Fibroblast of skin of back (primary cell): Measurements from ENCODE around the gene TBXAS1.

Experiments
- DNase-seq: peaks from one replicate; pipeline ENCODE4 v3.0.0-alpha.2; 2013

The TBXAS1 gene

DNA sequence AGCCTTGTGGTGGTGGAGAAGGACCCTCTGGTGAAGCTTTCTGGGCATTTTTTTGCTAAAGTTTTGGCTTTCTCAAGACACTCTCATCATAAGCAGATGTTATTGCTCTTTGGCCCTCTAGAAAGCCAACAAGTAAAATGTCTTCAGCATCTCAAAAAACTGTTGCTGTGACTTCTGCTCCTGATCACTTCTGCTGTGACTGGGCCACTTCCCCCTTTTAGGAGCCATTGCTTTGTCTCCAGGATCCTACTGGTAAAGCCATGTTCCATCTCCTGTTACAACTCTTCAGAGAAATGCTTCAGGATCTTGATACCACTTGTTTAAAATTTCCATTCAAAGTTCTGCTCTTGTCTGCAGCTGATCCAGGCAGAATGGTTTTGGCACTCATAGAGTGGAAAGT lies 222.8 kb downstream of the TBXAS1 start:
- no peak for DNase-seq

DNA sequence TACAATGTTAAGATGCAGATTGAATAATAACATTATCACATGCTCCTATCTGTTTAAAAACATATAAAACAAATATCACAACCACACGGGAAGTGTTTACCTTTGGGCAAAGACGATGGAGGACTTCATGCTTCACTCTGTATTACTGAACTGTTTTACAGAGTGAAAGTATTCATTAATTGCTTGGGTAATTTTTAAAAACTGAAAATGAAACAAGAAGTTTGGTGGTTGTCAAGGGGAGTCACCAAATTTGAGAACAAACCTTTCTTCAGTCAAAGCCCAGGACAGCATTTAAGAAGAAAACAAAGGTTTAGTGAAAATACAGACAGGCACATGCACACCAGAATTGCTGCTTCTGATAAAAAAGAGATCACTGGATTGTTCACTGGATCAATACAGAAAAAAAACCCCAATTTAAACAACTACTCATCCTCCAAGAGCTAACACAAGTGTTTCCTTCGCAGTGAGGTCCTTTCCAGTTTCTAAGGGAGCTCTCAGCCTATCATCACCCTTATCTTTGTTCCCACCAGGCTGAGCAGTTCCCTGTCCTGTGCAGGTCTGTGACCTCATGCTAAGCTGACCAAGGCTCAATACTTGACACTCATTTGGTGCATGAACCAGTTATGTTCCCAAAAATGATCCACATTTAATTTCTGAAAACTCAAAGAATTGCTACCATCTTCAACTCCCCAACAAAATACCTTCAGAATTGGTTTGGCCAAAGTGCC lies 224.9 kb downstream of the TBXAS1 start:
- no peak for DNase-seq

GRCh38 chr7:140054751-140055150 lies 225.7 kb downstream of the TBXAS1 start:
- DNase-seq: no peak

GRCh38 chr7:140055833-140056232 lies 226.8 kb downstream of the TBXAS1 start:
- DNase-seq: no peak

DNA sequence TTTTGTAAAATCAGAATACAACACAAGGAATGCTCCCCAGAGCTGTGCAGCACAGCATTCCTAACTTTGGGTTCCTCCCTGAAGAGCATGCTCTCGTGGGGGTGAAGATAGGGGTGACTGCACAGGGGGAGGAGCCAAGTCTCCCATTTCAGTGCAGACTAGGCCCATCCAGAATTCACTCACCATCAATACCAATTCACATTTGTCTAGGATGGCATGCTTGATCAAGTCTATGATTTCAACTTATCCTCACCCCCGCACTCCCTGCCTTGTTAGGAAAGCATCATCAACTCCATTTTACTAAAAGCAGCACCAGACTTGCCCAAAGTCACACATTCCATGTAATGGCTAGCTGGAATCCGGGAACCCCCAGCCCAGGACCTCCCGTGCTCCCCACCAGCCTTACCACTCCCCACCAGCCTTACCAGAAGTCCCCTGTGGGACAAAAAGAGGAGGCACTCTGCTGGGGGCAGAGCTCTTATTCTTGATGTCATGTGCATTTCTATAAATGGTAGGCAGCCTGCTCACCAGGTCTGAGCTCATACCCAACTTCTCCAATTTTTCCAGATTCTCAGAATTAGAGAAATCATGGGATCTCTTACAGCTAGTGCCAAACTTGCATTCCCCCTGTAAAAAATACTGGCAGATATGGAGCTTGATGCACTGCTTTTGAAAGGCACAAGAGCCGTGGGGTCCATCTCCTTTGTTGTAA lies 227.5 kb downstream of the TBXAS1 start:
- no peak for DNase-seq

GRCh38 chr7:140057143-140057535 lies 228.1 kb downstream of the TBXAS1 start:
- no peak for DNase-seq

DNA sequence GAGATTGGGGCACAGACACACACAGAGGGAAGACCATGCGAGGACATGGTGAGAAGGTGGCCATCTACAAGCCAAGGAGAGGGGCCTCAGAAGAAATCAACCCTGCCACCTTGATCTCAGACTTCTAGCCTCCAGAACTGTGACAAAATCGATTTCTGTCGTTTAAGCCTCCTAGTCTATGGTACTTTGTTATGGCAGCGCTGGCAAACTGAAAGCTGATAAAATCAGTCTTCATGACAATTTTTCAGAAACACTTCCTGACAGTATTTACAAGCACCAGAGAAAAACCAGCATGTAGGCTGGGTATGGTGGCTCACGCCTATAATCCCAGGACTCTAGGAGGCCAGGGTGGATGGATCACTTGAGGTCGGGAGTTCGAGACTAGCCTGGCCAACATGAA lies 229.5 kb downstream of the TBXAS1 start:
- no peak for DNase-seq

GRCh38 chr7:140059273-140060242 lies 230.5 kb downstream of the TBXAS1 start:
- DNase-seq: peak; percentile 95

GRCh38 chr7:140060243-140060630 lies 231.2 kb downstream of the TBXAS1 start:
- DNase-seq: no peak

DNA sequence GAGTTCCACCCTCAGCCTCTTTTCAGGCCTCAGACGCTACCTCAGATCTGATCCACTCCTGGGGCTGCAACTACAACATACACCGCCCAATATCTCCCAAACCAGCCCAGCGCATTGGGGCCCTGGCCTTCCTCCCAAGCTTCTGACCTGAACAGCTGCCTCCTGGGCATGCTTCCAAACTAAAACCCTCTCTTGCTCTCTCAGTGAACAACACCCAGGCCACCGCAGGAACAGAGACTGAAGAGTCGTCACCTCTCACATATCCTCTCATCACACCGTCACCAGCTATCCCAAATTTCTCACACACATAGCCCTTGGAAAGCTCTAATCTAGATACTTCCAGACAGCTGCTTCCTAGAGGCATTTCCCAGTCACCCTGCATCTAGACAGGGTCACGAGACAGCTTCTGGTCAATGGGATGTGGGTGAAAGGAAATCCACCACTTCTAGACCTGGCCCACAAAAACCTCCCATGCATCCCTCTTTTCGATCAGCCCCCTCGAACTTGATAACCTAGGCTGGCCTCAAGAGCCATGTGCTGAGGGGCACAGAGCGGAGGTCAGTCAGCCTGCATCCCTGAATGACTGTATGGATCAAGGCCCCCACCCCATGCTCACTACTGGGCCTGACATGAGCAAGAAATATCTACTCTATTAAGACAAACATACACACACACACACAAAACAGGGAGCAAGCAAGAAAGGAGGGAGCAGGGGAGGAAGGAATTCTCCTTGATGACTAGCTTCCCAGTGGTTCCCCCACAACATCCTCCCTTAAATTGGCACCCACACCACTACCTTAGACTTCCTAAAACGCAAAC lies 231.9 kb downstream of the TBXAS1 start:
- DNase-seq: no peak

GRCh38 chr7:140061607-140061930 lies 232.5 kb downstream of the TBXAS1 start:
- no peak for DNase-seq

- no peak for DNase-seq
Observed at GRCh38 chr7:140062118-140062527, 233.1 kb downstream of the TBXAS1 start.

- DNase-seq: peak; percentile 80
Observed at GRCh38 chr7:140062528-140063299, 233.7 kb downstream of the TBXAS1 start, which contains the start of gene PARP12. PARP12 (minus strand) TSS chr7:140062951; CDS start chr7:140062847, 104 bp downstream.

- no peak for DNase-seq
Observed at GRCh38 chr7:140067052-140067451, 238.0 kb downstream of the TBXAS1 start.

DNA sequence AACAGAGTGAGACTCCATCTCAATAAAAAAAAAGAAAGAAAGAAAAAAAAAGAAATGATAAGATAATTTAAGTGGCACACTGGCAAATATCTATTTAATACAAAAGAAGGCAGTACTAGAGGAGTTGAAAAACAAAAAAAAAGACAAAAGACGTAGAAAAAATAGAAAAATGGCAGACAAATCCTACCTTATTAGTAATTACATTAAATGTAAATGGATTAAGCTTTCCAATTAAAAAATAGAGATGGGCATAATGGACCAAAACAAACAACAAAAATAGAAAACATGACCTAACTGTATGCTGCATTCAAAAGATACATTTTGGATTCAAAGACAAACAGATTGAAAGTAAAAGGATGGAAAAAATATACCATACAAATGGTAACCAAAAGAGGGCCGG lies 239.0 kb downstream of the TBXAS1 start:
- no peak for DNase-seq

- no peak for DNase-seq
Observed at GRCh38 chr7:140069298-140069949, 240.4 kb downstream of the TBXAS1 start.
